SK-N-MC (cell line): Measurements from ENCODE around the gene ATPAF2.

Experiments used
- DNase-seq: peaks from one replicate; pipeline ENCODE4 v3.0.0-alpha.2; 2011; ENCODE audit warnings: low read depth, low spot score
- H3K27ac ChIP-seq: fragments of 200-600 bp; sonication (generic); 2 replicates; pipeline ENCODE4 v1.5.1; 2016; ENCODE audit warnings: mixed run types
- H3K36me3 ChIP-seq: fragments of 200-600 bp; sonication (generic); 2 replicates; pipeline ENCODE4 v1.6.1; 2017; ENCODE audit warnings: antibody characterized with exemption, low read length, mixed read lengths; ENCODE audit not compliant: insufficient read depth
- H3K4me3 ChIP-seq: fragments of 200-600 bp; sonication (generic); 2 replicates; pipeline ENCODE4 v1.5.1; 2016
- H3K9ac ChIP-seq: fragments of 200-600 bp; sonication (generic); 2 replicates; pipeline ENCODE4 v1.8.0; 2017; ENCODE audit warnings: mixed run types, mixed read lengths; ENCODE audit not compliant: insufficient read length
- H3K9me3 ChIP-seq: fragments of 200-600 bp; sonication (generic); 2 replicates; pipeline ENCODE4 v1.6.1; 2017; ENCODE audit warnings: low read depth, mild to moderate bottlenecking, antibody characterized with exemption, low read length, moderate library complexity, mixed read lengths
- EZH2 ChIP-seq: fragments of 200-600 bp; sonication (generic); IDR thresholded peaks from one replicate; pipeline ENCODE4 v1.6.1; 2017; ENCODE audit warnings: antibody characterized with exemption
- FOXP2 ChIP-seq: optimal IDR thresholded peaks from 2 replicates; pipeline ENCODE3; 2011; ENCODE audit warnings: mild to moderate bottlenecking, moderate library complexity; ENCODE audit not compliant: insufficient read depth; ENCODE audit errors: extremely low read length, control extremely low read depth
- POLR2AphosphoS5 ChIP-seq: IDR thresholded peaks from 2 replicates; pipeline ENCODE4 v1.6.1; 2012; ENCODE audit warnings: mild to moderate bottlenecking, low read depth, low read length, borderline replicate concordance

Gene ATPAF2

DNA sequence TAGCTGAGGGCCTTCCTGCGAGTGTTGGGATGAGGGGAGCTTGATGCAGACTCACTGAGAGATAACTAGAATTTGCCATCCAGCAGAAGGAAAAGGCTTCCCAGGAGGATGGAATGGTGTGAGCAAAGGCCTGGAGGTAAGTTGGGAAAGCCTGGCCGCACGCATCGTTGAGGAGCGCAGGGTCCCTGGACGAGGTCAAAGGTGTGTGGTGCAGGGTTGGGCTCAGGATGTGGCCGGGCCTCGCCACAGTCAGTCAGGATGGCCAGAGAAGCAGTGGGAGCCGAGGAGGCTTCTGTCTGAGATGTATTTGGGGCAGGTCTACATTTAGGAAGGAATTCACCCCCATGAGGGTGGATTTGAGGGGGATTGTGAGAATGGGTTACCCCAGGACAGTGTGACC is 49.9 kb downstream of the ATPAF2 start:
- TF ChIP-seq FOXP2 (no peak), POLR2AphosphoS5 (no peak), EZH2 (no peak)
- no peaks in the 10 kb centered on the region for H3K36me3 ChIP-seq
- H3K4me3 ChIP-seq, result no peak overlapping the region
- H3K27ac ChIP-seq, result no peak overlapping the region
- no peak for DNase-seq
- no peak overlapping the region for H3K9ac ChIP-seq
- no peaks in the 10 kb centered on the region for H3K9me3 ChIP-seq

DNA sequence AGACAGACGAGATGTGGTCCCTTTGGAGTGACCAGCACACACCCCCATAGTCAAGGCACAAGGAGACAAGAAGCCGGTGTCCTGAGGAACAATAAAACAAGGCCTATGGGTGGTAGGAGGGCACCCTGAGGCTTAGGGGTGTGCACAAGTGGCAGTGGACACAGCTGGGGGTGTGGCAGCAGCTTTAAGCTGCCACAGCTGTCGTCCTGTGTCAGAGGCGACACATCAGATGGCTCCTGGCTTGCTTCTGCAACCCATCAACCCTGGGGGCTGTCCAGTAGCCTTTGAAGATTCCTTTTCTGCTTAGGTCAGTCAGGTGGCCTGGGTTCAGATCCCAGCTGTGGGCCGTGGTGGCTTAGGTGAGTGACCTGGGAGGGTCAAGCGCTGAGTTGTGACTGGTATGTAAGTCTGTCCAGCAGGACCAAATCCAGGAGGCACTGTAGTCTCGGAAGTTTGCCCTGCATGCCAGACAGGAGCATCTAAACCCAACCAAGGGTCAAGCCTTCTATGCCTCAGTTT is 50.5 kb downstream of the ATPAF2 start:
- H3K36me3 ChIP-seq, result no peaks in the 10 kb centered on the region
- no peak for TF ChIP-seq POLR2AphosphoS5
- no peak for TF ChIP-seq EZH2
- TF ChIP-seq FOXP2, result no peak
- H3K4me3 ChIP-seq, result no peak overlapping the region
- no peak for DNase-seq
- H3K27ac ChIP-seq, result no peak overlapping the region
- H3K9me3 ChIP-seq, result no peaks in the 10 kb centered on the region
- no peak overlapping the region for H3K9ac ChIP-seq

DNA sequence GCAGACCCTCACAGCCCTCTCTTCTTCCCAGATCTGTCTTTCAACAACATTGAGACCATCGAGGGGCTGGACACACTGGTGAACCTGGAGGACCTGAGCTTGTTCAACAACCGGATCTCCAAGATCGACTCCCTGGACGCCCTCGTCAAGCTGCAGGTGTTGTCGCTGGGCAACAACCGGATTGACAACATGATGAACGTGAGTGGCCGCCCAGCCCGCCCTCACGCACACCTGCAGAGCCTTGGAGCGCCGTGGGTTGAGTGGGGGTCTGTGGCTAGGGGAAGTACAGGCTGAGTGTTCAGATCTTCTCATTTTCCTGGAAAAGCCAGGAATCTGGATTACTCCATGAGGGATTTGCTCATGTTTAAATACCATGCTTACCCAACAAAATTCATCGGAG is 51.1 kb downstream of the ATPAF2 start:
- Histone ChIP-seq H3K36me3 (no peaks in the 10 kb centered on the region), H3K27ac (no peak overlapping the region), H3K9me3 (no peaks in the 10 kb centered on the region), H3K4me3 (no peak overlapping the region), H3K9ac (no peak overlapping the region)
- no peak for DNase-seq
- TF ChIP-seq EZH2 (no peak), FOXP2 (no peak), POLR2AphosphoS5 (no peak)

DNA sequence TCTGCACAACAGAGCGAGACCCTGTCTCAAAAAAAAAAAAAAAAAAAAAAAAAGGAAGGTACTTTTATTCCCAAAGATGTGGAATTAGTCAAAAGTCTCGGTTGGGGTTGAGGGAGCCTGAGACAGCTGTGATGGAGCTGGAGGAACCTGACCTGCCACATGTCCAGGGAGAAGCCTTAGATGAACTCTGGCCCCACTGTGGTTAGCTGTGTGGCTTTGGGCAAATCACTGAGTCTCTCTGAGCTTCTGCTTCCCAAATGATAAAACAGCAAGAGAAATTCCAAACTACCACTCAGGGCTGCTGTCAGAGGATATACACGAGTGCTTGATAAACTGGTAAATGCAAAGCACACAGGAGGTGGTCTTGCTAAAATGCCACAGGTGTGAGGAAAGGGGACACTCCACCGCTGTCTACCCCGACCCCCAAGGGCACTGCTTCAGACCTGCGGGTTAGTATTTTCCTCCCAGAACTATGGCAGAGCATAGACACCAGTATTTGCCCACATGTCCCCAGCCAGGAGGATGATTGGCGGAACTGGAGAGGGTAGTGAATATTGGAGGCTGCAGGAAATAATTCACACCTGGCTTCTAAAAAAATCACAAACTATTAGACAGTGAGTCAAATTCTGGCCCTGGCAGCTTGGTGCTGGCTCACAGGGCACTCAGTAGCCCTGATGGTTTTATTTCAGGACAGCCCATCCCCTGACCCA is 51.6 kb downstream of the ATPAF2 start:
- Histone ChIP-seq H3K9me3 (no peaks in the 10 kb centered on the region), H3K36me3 (no peaks in the 10 kb centered on the region), H3K4me3 (no peak overlapping the region), H3K27ac (no peak overlapping the region), H3K9ac (no peak overlapping the region)
- no peak for DNase-seq
- no peak for TF ChIP-seq EZH2
- no peak for TF ChIP-seq FOXP2
- TF ChIP-seq POLR2AphosphoS5, result no peak

DNA sequence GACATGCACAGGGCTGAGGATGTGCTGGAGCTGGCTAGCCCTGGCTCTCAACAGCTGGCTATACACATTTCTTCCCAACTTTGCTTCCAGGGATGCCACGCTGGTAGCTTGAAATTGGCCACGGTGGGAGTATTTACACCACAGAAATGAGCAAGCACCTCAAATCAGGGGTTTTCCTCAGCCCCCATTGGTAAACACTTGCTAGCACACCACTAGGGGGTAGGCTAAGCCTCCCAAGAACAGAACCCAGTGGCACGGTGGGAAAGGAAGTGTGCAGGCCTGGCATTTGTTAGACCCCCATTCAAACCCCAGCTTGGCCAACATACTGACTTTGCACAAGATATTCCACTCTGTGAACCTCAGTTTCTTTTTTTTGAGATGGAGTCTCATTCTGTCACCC is 53.4 kb downstream of the ATPAF2 start:
- Histone ChIP-seq H3K4me3 (no peak overlapping the region), H3K9me3 (no peaks in the 10 kb centered on the region), H3K36me3 (no peaks in the 10 kb centered on the region), H3K9ac (no peak overlapping the region), H3K27ac (no peak overlapping the region)
- TF ChIP-seq EZH2 (no peak), FOXP2 (no peak), POLR2AphosphoS5 (no peak)
- no peak for DNase-seq

DNA sequence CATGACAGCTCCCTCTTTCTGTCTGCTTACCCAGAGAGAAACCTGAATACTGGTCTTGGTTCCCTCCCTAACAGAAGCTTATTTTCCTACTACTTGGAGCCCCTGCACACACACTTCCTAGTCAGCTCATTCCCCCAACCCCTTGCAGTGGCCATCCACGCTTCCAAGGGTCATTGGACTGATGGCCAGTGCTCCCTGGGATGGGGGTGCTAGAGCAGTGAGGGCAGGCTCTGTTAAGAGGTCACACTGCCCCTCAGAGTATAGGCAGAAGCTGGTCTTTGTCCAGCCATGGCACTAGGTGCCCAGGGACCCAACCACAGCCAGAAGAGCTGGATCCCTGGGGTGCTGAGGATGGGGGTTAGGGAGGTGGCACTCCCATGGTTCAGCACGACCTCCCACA is 53.8 kb downstream of the ATPAF2 start:
- no peak overlapping the region for H3K9ac ChIP-seq
- H3K27ac ChIP-seq, result no peak overlapping the region
- no peaks in the 10 kb centered on the region for H3K36me3 ChIP-seq
- DNase-seq, result no peak
- TF ChIP-seq EZH2, result no peak
- TF ChIP-seq FOXP2, result no peak
- TF ChIP-seq POLR2AphosphoS5, result no peak
- no peaks in the 10 kb centered on the region for H3K9me3 ChIP-seq
- no peak overlapping the region for H3K4me3 ChIP-seq

DNA sequence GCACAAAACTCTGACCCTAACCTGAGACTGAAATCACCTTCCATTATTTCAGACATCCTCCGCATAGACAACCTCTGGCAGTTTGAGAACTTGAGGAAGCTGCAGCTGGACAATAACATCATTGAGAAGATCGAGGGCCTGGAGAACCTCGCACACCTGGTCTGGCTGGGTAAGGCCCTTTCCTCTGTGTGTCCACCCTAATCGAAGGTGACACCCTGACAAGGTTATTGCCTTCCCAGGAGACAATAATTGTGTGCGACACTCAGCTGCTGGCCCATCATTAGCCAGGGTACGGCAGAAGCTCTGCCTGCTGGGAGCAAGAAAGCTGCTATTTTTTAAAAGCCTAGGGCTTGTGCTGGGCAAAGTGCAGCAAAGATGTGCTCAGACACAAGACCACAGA is 55.2 kb downstream of the ATPAF2 start:
- H3K4me3 ChIP-seq, result no peak overlapping the region
- no peaks in the 10 kb centered on the region for H3K9me3 ChIP-seq
- DNase-seq, result no peak
- H3K27ac ChIP-seq, result no peak overlapping the region
- TF ChIP-seq EZH2 (no peak), FOXP2 (no peak), POLR2AphosphoS5 (no peak)
- no peak overlapping the region for H3K9ac ChIP-seq
- H3K36me3 ChIP-seq, result no peaks in the 10 kb centered on the region

DNA sequence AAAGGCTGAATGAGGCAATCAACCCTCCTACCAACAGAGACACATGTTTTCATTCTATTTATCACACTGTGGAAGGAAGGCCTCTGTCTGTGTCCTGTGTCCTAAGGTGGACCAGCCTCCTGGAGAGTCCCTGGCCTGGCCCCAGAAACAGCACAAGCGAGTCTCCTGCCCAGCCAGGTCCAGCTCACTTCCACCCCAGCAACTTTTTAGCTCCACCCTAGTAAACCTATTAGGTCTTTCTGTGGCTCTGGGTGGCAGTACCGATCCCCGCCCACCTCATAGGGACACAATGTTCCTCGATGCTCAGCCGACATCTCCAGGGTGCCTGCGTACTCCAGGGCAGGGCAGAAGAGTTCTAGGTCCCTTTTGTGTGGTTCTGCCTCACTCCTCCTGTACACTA is 55.6 kb downstream of the ATPAF2 start:
- H3K9ac ChIP-seq, result no peak overlapping the region
- TF ChIP-seq FOXP2, result no peak
- H3K27ac ChIP-seq, result no peak overlapping the region
- no peaks in the 10 kb centered on the region for H3K36me3 ChIP-seq
- no peak overlapping the region for H3K4me3 ChIP-seq
- no peak for DNase-seq
- no peaks in the 10 kb centered on the region for H3K9me3 ChIP-seq

DNA sequence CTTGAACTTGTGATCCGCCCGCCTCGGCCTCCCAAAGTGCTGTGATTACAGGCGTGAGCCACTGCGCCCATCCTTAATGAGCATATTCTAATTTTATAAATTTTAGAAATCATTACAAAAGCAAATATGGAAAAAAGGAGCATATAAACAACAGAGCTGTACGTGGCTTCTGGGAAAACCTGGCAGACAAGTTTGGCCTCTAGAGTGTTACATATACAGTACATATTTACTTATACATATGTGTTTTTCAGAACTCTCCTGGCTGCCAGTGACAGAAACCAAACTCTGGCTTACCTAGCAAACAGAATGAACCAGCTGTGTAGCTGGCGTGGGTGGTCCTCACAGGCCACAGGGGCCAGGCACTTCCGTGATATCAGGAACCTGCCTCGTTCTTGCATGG is 56.2 kb downstream of the ATPAF2 start:
- no peak overlapping the region for H3K9ac ChIP-seq
- H3K27ac ChIP-seq, result no peak overlapping the region
- no peak for TF ChIP-seq EZH2
- TF ChIP-seq FOXP2, result no peak
- no peak for TF ChIP-seq POLR2AphosphoS5

DNA sequence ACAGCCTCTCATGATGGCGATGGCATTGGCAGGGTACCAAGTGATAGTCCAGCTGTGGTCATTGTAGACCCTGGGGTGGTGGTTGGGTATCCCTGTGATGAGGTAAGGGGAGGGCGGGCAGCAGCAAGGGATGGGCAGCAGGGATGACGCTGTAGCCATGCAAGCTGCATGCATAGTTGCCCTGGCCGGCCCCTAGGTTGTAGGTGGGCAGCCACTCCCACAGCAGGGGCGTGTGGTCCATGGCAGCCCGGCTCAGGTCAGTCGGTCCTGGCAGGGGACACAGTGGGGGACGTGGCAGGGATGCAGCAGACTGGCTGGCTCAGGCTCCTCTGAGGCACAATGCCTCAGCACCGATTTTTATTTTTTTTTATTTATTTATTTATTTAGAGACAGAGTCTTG is 57.6 kb downstream of the ATPAF2 start:
- TF ChIP-seq POLR2AphosphoS5 (no peak), EZH2 (no peak), FOXP2 (no peak)
- Histone ChIP-seq H3K4me3 (no peak overlapping the region), H3K9me3 (no peaks in the 10 kb centered on the region), H3K9ac (no peak overlapping the region), H3K27ac (no peak overlapping the region), H3K36me3 (no peaks in the 10 kb centered on the region)
- no peak for DNase-seq

More for the DNA sequence above, 56.2 kb downstream of the ATPAF2 start:
- no peaks in the 10 kb centered on the region for H3K36me3 ChIP-seq
- no peak for DNase-seq
- no peaks in the 10 kb centered on the region for H3K9me3 ChIP-seq
- H3K4me3 ChIP-seq, result no peak overlapping the region
